Measurements from ENCODE around the gene TSPAN16. TPM values are rescaled to one million over a fixed set of nuclear protein-coding genes. Genes with fewer than 3 reads are reported as not detected.

TSPAN16 gene
- total RNA-seq, 4 donors from 2014 or later, result not detected

GRCh38 chr19:11324079-11324661, 28.2 kb downstream of the TSPAN16 start:
- H3K27me3 ChIP-seq, result no peaks in the 10 kb centered on the region
- peaks cover 6 to 44% (median 13%) of the 10 kb centered on the region in 3 donors for H3K36me3 ChIP-seq
- peaks cover 26 to 52% (median 41%) of the 10 kb centered on the region in 3 donors for H3K4me1 ChIP-seq
- intact Hi-C loops (cut with DNase I), result no loop called here
- H3K9me3 ChIP-seq, result no peaks in the 10 kb centered on the region
- DNase-seq, result peak; percentile 25
- 1 to 2% methylated on average over 8 to 10 of the region's 10 CpGs for WGBS, 2 donors
- H3K4me3 ChIP-seq, result peak overlapping the region in 2 of 4 donors; percentile 15 to 33
- H3K27ac ChIP-seq, result peak overlapping the region; percentile 78 to 89 (median 86)
- TF ChIP-seq POLR2A (IDR thresholded peaks at IDR 0.05) (no peak), CTCF (IDR thresholded peaks at IDR 0.05) (no peak)

GRCh38 chr19:11324748-11325389, 28.9 kb downstream of the TSPAN16 start:
- peaks cover 26 to 45% (median 41%) of the 10 kb centered on the region in 3 donors for H3K4me1 ChIP-seq
- H3K9me3 ChIP-seq, result no peaks in the 10 kb centered on the region
- intact Hi-C loops (cut with DNase I), result no loop called here
- 21 to 53% methylated on average over 4 to 12 of the region's 17 CpGs for WGBS, 2 donors
- DNase-seq, result no peak
- peak overlapping the region; percentile 78 to 89 (median 86) for H3K27ac ChIP-seq
- H3K36me3 ChIP-seq, result peaks cover 6 to 51% (median 13%) of the 10 kb centered on the region in 3 donors
- no peaks in the 10 kb centered on the region for H3K27me3 ChIP-seq
- no peak for TF ChIP-seq POLR2A (IDR thresholded peaks at IDR 0.05)
- TF ChIP-seq CTCF (IDR thresholded peaks at IDR 0.05), result no peak
- peak overlapping the region in 1 of 4 donors; percentile 33 for H3K4me3 ChIP-seq

- intact Hi-C loops (cut with DNase I), result no loop called here
- 86 to 88% methylated on average over 3 to 5 of the region's 7 CpGs for WGBS, 2 donors
- H3K4me3 ChIP-seq, result no peak overlapping the region
- DNase-seq, result no peak
- H3K27me3 ChIP-seq, result no peaks in the 10 kb centered on the region
- H3K4me1 ChIP-seq, result peaks cover 26 to 44% (median 41%) of the 10 kb centered on the region in 3 donors
- H3K27ac ChIP-seq, result peak overlapping the region in 2 of 4 donors; percentile 86 to 89
- no peaks in the 10 kb centered on the region for H3K9me3 ChIP-seq
- H3K36me3 ChIP-seq, result peaks cover 6 to 58% (median 13%) of the 10 kb centered on the region in 3 donors
- no peak for TF ChIP-seq POLR2A (IDR thresholded peaks at IDR 0.05)
- TF ChIP-seq CTCF (IDR thresholded peaks at IDR 0.05), result no peak
Measured at GRCh38 chr19:11325544-11325943, 29.6 kb downstream of the TSPAN16 start.

DNA sequence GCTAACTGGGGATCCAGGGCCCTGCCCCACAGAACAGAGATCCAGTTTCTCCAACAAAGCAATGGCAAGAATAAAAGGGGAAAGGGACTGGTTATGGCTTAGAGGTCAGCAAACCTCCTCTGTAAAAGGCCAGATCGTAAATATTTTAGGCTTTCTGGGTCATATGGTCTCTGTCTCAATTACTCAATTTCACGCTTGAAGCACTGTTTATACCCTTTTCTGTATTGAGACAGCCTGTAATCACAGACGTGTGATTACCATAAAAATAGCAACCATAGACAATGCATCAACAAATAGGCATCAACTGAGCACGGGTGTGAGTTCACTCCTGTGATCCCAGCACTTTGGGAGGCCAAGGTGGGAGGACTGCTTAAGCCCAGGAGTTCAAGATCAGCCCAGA, 34.2 kb downstream of the TSPAN16 start:
- Histone ChIP-seq H3K27me3 (no peaks in the 10 kb centered on the region), H3K4me3 (no peak overlapping the region), H3K9me3 (no peaks in the 10 kb centered on the region), H3K36me3 (peaks cover 30 to 100% (median 47%) of the 10 kb centered on the region in 3 donors), H3K4me1 (peaks cover 5 to 6% (median 6%) of the 10 kb centered on the region in 3 donors), H3K27ac (no peak overlapping the region)
- DNase-seq, result no peak
- TF ChIP-seq CTCF (IDR thresholded peaks at IDR 0.05) (no peak), POLR2A (IDR thresholded peaks at IDR 0.05) (no peak)
- intact Hi-C loops (cut with DNase I), result no loop called here
- WGBS, 2 donors, result 62 to 68% methylated on average over 4 of the region's 4 CpGs

DNA sequence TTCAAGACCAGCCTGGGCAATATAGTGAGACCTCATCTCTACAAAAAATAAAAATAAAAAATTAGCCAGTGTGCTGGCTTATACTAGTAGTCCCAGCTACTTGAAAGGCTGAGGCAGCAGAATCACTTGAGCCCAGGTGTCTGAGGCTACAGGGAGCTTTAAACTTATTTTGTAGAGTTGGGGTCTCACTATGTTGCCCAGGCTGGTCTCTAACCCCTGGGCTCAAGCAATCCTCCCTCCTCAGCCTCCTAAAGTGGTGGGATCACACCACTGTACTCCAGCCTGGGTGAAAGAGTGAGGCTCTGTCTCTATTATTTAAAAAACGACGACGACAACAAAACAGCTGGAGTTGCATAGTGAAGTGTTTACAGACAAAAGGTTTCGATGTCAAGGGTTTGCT, 35.5 kb downstream of the TSPAN16 start:
- WGBS, 2 donors, result 64 to 75% methylated on average over 4 of the region's 4 CpGs
- Histone ChIP-seq H3K36me3 (peaks cover 41 to 100% (median 61%) of the 10 kb centered on the region in 3 donors), H3K4me1 (no peaks in the 10 kb centered on the region), H3K27ac (peak overlapping the region in 1 of 4 donors; percentile 21), H3K9me3 (no peaks in the 10 kb centered on the region), H3K4me3 (no peak overlapping the region), H3K27me3 (no peaks in the 10 kb centered on the region)
- intact Hi-C loops (cut with DNase I), result no loop called here
- no peak for DNase-seq
- TF ChIP-seq CTCF (IDR thresholded peaks at IDR 0.05), result no peak
- no peak for TF ChIP-seq POLR2A (IDR thresholded peaks at IDR 0.05)

All from esophagus squamous epithelium (tissue), 5 donors.